IPS-NIHi7 (cell line): ENCODE results near the gene SEMG1.
A peak's percentile ranks its signal among the peaks of the same experiment; 100 is the strongest.

Experiments
- DNase-seq: peaks from one replicate; pipeline ENCODE4 v3.0.0; 2012; ENCODE audit warnings: mixed read lengths; ENCODE audit errors: extremely low spot score

The SEMG1 gene

GRCh38 chr20:45206725-45207124, at the start of gene SEMG1:
Gene SEMG1, plus strand, starts transcription at chr20:45207033. Its CDS starts 21 bp downstream, at chr20:45207054.
- no peak for DNase-seq

GRCh38 chr20:45157962-45158361, 48.9 kb upstream of the SEMG1 start:
- no peak for DNase-seq

- no peak for DNase-seq
These were observed 43.6 kb upstream of the SEMG1 start for GRCh38 chr20:45163083-45163803.

- no peak for DNase-seq
These were observed 41.9 kb upstream of the SEMG1 start for GRCh38 chr20:45164906-45165305.

- no peak for DNase-seq
These were observed 33.3 kb upstream of the SEMG1 start for GRCh38 chr20:45173522-45173921.

GRCh38 chr20:45174434-45175364, 32.1 kb upstream of the SEMG1 start, which contains the start of gene PI3:
Gene PI3, plus strand, starts transcription at chr20:45174902. Its CDS starts 21 bp downstream, at chr20:45174923.
- DNase-seq = no peak

GRCh38 chr20:45176526-45177267, 30.1 kb upstream of the SEMG1 start:
- DNase-seq = no peak

GRCh38 chr20:45179166-45179565, 27.7 kb upstream of the SEMG1 start:
- DNase-seq = no peak

- DNase-seq = no peak
These were observed 25.2 kb upstream of the SEMG1 start for GRCh38 chr20:45181639-45182038.

- DNase-seq = no peak
These were observed 23.7 kb upstream of the SEMG1 start for GRCh38 chr20:45183084-45183483.

- no peak for DNase-seq
These were observed 19.1 kb upstream of the SEMG1 start for GRCh38 chr20:45187693-45188092.

- DNase-seq = no peak
These were observed 17.7 kb upstream of the SEMG1 start for GRCh38 chr20:45189067-45189609.

GRCh38 chr20:45189861-45190260, 17.0 kb upstream of the SEMG1 start:
- DNase-seq = no peak

- DNase-seq = no peak
These were observed 14.9 kb upstream of the SEMG1 start for GRCh38 chr20:45191926-45192325.

- DNase-seq = no peak
These were observed 13.5 kb upstream of the SEMG1 start for GRCh38 chr20:45193331-45193730.

- peak; percentile 30 for DNase-seq
These were observed 3.1 kb downstream of the SEMG1 start for GRCh38 chr20:45209924-45210323.

GRCh38 chr20:45211569-45212474, 5.0 kb downstream of the SEMG1 start:
- no peak for DNase-seq

GRCh38 chr20:45212836-45213235, 6.0 kb downstream of the SEMG1 start:
- no peak for DNase-seq

- no peak for DNase-seq
These were observed 11.3 kb downstream of the SEMG1 start for GRCh38 chr20:45218124-45218523.

- no peak for DNase-seq
These were observed 11.8 kb downstream of the SEMG1 start for GRCh38 chr20:45218636-45219035.

- no peak for DNase-seq
These were observed 14.2 kb downstream of the SEMG1 start, which contains the start of gene SEMG2 for GRCh38 chr20:45221076-45221475. Gene SEMG2, plus strand, starts transcription at chr20:45221373. Its CDS starts 17 bp downstream, at chr20:45221390.
